ENCODE results near the gene QDPR.

DNA sequence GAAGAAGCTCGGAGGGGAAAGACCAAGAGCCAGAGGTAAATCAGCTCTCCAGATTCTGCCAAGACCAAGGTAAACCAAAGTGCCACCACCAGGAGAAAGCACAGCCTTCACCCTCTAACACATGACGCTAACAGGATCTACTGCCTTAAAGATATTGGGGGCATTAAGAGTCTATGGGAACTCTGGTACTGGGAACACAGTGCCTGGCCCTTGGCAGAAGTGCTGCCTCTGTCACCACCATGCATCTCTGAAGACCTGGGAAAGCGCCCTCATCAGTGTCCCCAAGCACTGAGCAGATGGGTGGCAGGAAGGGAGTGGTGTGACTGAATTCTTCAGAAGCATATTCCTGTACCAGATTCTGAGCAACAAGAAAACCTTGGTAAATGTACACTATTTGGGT lies 1.3 kb downstream of the QDPR start:
- TF ChIP-seq, protein P1, sequence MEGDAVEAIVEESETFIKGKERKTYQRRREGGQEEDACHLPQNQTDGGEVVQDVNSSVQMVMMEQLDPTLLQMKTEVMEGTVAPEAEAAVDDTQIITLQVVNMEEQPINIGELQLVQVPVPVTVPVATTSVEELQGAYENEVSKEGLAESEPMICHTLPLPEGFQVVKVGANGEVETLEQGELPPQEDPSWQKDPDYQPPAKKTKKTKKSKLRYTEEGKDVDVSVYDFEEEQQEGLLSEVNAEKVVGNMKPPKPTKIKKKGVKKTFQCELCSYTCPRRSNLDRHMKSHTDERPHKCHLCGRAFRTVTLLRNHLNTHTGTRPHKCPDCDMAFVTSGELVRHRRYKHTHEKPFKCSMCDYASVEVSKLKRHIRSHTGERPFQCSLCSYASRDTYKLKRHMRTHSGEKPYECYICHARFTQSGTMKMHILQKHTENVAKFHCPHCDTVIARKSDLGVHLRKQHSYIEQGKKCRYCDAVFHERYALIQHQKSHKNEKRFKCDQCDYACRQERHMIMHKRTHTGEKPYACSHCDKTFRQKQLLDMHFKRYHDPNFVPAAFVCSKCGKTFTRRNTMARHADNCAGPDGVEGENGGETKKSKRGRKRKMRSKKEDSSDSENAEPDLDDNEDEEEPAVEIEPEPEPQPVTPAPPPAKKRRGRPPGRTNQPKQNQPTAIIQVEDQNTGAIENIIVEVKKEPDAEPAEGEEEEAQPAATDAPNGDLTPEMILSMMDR (IDR thresholded peaks at IDR 0.05; ENCODE audit: low read length), result no peak
- TF ChIP-seq EZH2phosphoT487 (IDR thresholded peaks at IDR 0.05; ENCODE audit: low read length) (no peak), EZH2 (optimal IDR thresholded peaks at IDR 0.05; ENCODE audit: low read depth, low read length) (no peak)

All from MM.1S (cell line).